Lower leg skin (tissue), 4 donors: Measurements from ENCODE around the gene AGAP3. TPM values are rescaled to one million over a fixed set of nuclear protein-coding genes. Genes with fewer than 3 reads are reported as not detected.

Experiments
- DNase-seq, 2 donors: peaks; one replicate each; pipeline ENCODE4 v3.0.0-alpha.2; 2019; ENCODE audit warnings: low spot score in 2 of 2
- H3K4me3 ChIP-seq: fragments of 200-600 bp; sonication (generic); 2 replicates; pipeline ENCODE4 v1.5.1; 2017; ENCODE audit warnings: mild to moderate bottlenecking, low read depth; ENCODE audit not compliant: poor library complexity, severe bottlenecking
- CTCF ChIP-seq, 3 donors: fragments of 450-650 bp; IDR thresholded peaks; one replicate each; pipeline ENCODE4 v1.5.1; 2016; ENCODE audit warnings: antibody characterized with exemption in 3 of 3, mild to moderate bottlenecking in 3 of 3, moderate library complexity in 2 of 3
- POLR2A ChIP-seq, 2 donors: fragments of 450-650 bp; IDR thresholded peaks; one replicate each; pipeline ENCODE4 v1.6.1; 2016 to 2017; ENCODE audit warnings: antibody characterized with exemption in 2 of 2, mild to moderate bottlenecking in 1 of 2, moderate library complexity in 1 of 2
- WGBS, 2 donors: methylation state at CpG; one replicate each; pipeline ENCODE4 v1.1.5; 2018; 5-methylcytosine and 5-hydroxymethylcytosine counted together
- intact Hi-C: fragments of 100-400 bp; cut with DNase I; formaldehyde crosslinking; loops from one replicate; pipeline ENCODE4 v1.15.0; 2023; ENCODE audit warnings: low total_unique reads
- total RNA-seq, 4 donors: library from RNA; depleted of rRNA; stranded (reverse); fragments of >200 nt; gene quantifications; one replicate each; pipeline ENCODE4 v1.1.0, GENCODE V29; 2016

The AGAP3 gene
- total RNA-seq, 4 donors from 2014 or later, result 81.2 to 132 (median 102) TPM

- WGBS, 2 donors, result 52 to 59% methylated on average over 30 to 38 of the region's 43 CpGs
- no peak overlapping the region for H3K4me3 ChIP-seq
- intact Hi-C loops, result no loop called here
- DNase-seq, result no peak
- TF ChIP-seq CTCF (IDR thresholded peaks at IDR 0.05) (no peak), POLR2A (IDR thresholded peaks at IDR 0.05) (no peak)
These were observed 23.7 kb upstream of the AGAP3 start for GRCh38 chr7:151062399-151063211.

GRCh38 chr7:151063212-151063561 lies 23.1 kb upstream of the AGAP3 start:
- DNase-seq, result no peak
- no peak overlapping the region for H3K4me3 ChIP-seq
- intact Hi-C loops, result no loop called here
- TF ChIP-seq POLR2A (IDR thresholded peaks at IDR 0.05) (no peak), CTCF (IDR thresholded peaks at IDR 0.05) (no peak)
- 28 to 49% methylated on average over 11 of the region's 11 CpGs for WGBS, 2 donors

GRCh38 chr7:151064454-151064853 lies 21.8 kb upstream of the AGAP3 start:
- intact Hi-C loops, result no loop called here
- no peak for TF ChIP-seq CTCF (IDR thresholded peaks at IDR 0.05)
- no peak for TF ChIP-seq POLR2A (IDR thresholded peaks at IDR 0.05)
- no peak overlapping the region for H3K4me3 ChIP-seq
- no peak for DNase-seq
- 92 to 94% methylated on average over 18 of the region's 18 CpGs for WGBS, 2 donors

- H3K4me3 ChIP-seq, result no peak overlapping the region
- DNase-seq, result no peak
- no peak for TF ChIP-seq POLR2A (IDR thresholded peaks at IDR 0.05)
- no peak for TF ChIP-seq CTCF (IDR thresholded peaks at IDR 0.05)
- WGBS, 2 donors, result 87 to 92% methylated on average over 6 of the region's 6 CpGs
- intact Hi-C loops, result no loop called here
These were observed 21.3 kb upstream of the AGAP3 start for GRCh38 chr7:151064993-151065392.

- TF ChIP-seq CTCF (IDR thresholded peaks at IDR 0.05) (no peak), POLR2A (IDR thresholded peaks at IDR 0.05) (no peak)
- no peak overlapping the region for H3K4me3 ChIP-seq
- no peak for DNase-seq
- WGBS, 2 donors, result 93 to 94% methylated on average over 14 of the region's 14 CpGs
- intact Hi-C loops, result no loop called here
These were observed 20.8 kb upstream of the AGAP3 start for GRCh38 chr7:151065516-151065915.
